Stimulated activated CD8-positive, alpha-beta memory T cell treated with anti-CD3 and anti-CD28 coated beads, Interleukin-2, amount 100 ng/mL, for 48 hours (primary cell): ENCODE data around the gene LRRC4C.

Experiments
- DNase-seq, 2 donors: peaks; one replicate each; pipeline ENCODE4 v3.0.0-alpha.2; 2020; ENCODE audit warnings: low read depth in 2 of 2

The LRRC4C gene

GRCh38 chr11:41250408-41250935 lies 209.0 kb downstream of the LRRC4C start:
- DNase-seq = no peak

GRCh38 chr11:41247621-41248020 lies 211.8 kb downstream of the LRRC4C start:
- no peak for DNase-seq

- DNase-seq = no peak
Measured at GRCh38 chr11:41246399-41246745, 213.1 kb downstream of the LRRC4C start.

- no peak for DNase-seq
Measured at GRCh38 chr11:41245704-41246398, 213.6 kb downstream of the LRRC4C start.

- DNase-seq = no peak
Measured at GRCh38 chr11:41245184-41245583, 214.3 kb downstream of the LRRC4C start.

GRCh38 chr11:41237382-41237781 lies 222.1 kb downstream of the LRRC4C start:
- DNase-seq = no peak

GRCh38 chr11:41235668-41236067 lies 223.8 kb downstream of the LRRC4C start:
- no peak for DNase-seq

- no peak for DNase-seq
Measured at GRCh38 chr11:41225856-41226633, 233.4 kb downstream of the LRRC4C start.

GRCh38 chr11:41222236-41222635 lies 237.2 kb downstream of the LRRC4C start:
- no peak for DNase-seq

GRCh38 chr11:41206388-41206787 lies 253.1 kb downstream of the LRRC4C start:
- DNase-seq = no peak

- DNase-seq = peak in 1 of 2 donors; percentile 2
Measured at GRCh38 chr11:41201156-41201555, 258.3 kb downstream of the LRRC4C start.

- no peak for DNase-seq
Measured at GRCh38 chr11:41190437-41191082, 268.9 kb downstream of the LRRC4C start.

- no peak for DNase-seq
Measured at GRCh38 chr11:41189701-41190436, 269.6 kb downstream of the LRRC4C start.

GRCh38 chr11:41177791-41178190 lies 281.7 kb downstream of the LRRC4C start:
- no peak for DNase-seq

GRCh38 chr11:41175304-41175972 lies 284.0 kb downstream of the LRRC4C start:
- DNase-seq = no peak

- DNase-seq = no peak
Measured at GRCh38 chr11:41146326-41146725, 313.1 kb downstream of the LRRC4C start.

GRCh38 chr11:41145420-41145819 lies 314.0 kb downstream of the LRRC4C start:
- DNase-seq = no peak

- DNase-seq = no peak
Measured at GRCh38 chr11:41134971-41135370, 324.5 kb downstream of the LRRC4C start.

GRCh38 chr11:41133023-41133422 lies 326.4 kb downstream of the LRRC4C start:
- no peak for DNase-seq

- DNase-seq = no peak
Measured at GRCh38 chr11:41121600-41121999, 337.9 kb downstream of the LRRC4C start.

GRCh38 chr11:41119484-41119883 lies 340.0 kb downstream of the LRRC4C start:
- no peak for DNase-seq
